Embryonic facial prominence (tissue), 1 donor: Measurements from ENCODE around the gene TRIM3.

Source experiments
- DNase-seq: peaks from one replicate; pipeline ENCODE4 v3.0.0-alpha.2; 2016; ENCODE audit errors: extremely low spot score

TRIM3 gene

GRCh38 chr11:6480299-6480914, 6.7 kb upstream of the TRIM3 start:
- no peak for DNase-seq

GRCh38 chr11:6476571-6476970, 2.8 kb upstream of the TRIM3 start:
- DNase-seq = no peak

- no peak for DNase-seq
Measured at GRCh38 chr11:6475936-6476335, 2.2 kb upstream of the TRIM3 start.

GRCh38 chr11:6474806-6475500, 1.2 kb upstream of the TRIM3 start:
- DNase-seq = no peak

GRCh38 chr11:6474413-6474792, 662 bp upstream of the TRIM3 start:
- DNase-seq = no peak

- DNase-seq = no peak
Measured at GRCh38 chr11:6472934-6473333, 807 bp downstream of the TRIM3 start.

GRCh38 chr11:6469599-6469998, 4.1 kb downstream of the TRIM3 start:
- no peak for DNase-seq

GRCh38 chr11:6468712-6469495, 4.8 kb downstream of the TRIM3 start:
- peak; percentile 53 for DNase-seq

- no peak for DNase-seq
Measured at GRCh38 chr11:6459099-6459450, 14.7 kb downstream of the TRIM3 start.

- no peak for DNase-seq
Measured at GRCh38 chr11:6458352-6459098, 15.2 kb downstream of the TRIM3 start.

GRCh38 chr11:6457581-6458320, 16.0 kb downstream of the TRIM3 start:
- no peak for DNase-seq

- DNase-seq = no peak
Measured at GRCh38 chr11:6456361-6457073, 17.2 kb downstream of the TRIM3 start.

- no peak for DNase-seq
Measured at GRCh38 chr11:6455070-6455469, 18.7 kb downstream of the TRIM3 start.

GRCh38 chr11:6453152-6453551, 20.6 kb downstream of the TRIM3 start:
- DNase-seq = no peak

- no peak for DNase-seq
Measured at GRCh38 chr11:6452219-6452618, 21.5 kb downstream of the TRIM3 start.

- DNase-seq = no peak
Measured at GRCh38 chr11:6448574-6448973, 25.2 kb downstream of the TRIM3 start.

- no peak for DNase-seq
Measured at GRCh38 chr11:6443269-6444003, 30.3 kb downstream of the TRIM3 start.

GRCh38 chr11:6442441-6442840, 31.3 kb downstream of the TRIM3 start:
- DNase-seq = no peak

- DNase-seq = no peak
Measured at GRCh38 chr11:6440906-6441358, 32.8 kb downstream of the TRIM3 start, which contains the start of gene HPX. TSS of gene HPX (minus strand) at chr11:6440987. CDS start at chr11:6440963, 24 bp downstream.

GRCh38 chr11:6438979-6439571, 34.7 kb downstream of the TRIM3 start:
- DNase-seq = no peak
